Duodenal mucosa (tissue), 2 donors: Measurements from ENCODE around the gene UGCG.

Source experiments
- H3K27ac ChIP-seq: one replicate; pipeline ENCODE4 v1.7.0; 2013; ENCODE audit warnings: low read depth, low read length
- H3K27me3 ChIP-seq, 2 donors: one replicate each; pipeline ENCODE4 v1.7.0; 2013; ENCODE audit warnings: low read length in 2 of 2, control low read depth in 1 of 2; ENCODE audit not compliant: insufficient read depth in 2 of 2, control insufficient read depth in 1 of 2
- H3K36me3 ChIP-seq, 2 donors: one replicate each; pipeline ENCODE4 v1.7.0; 2013; ENCODE audit warnings: low read length in 2 of 2, control low read depth in 1 of 2; ENCODE audit not compliant: insufficient read depth in 2 of 2, control insufficient read depth in 1 of 2
- H3K4me1 ChIP-seq, 2 donors: one replicate each; pipeline ENCODE4 v1.7.0; 2013; ENCODE audit warnings: low read length in 2 of 2, control low read depth in 1 of 2; ENCODE audit not compliant: insufficient read depth in 2 of 2, control insufficient read depth in 1 of 2
- H3K4me3 ChIP-seq, 2 donors: one replicate each; pipeline ENCODE4 v1.7.0; 2013; ENCODE audit warnings: low read length in 2 of 2, low read depth in 1 of 2
- H3K9ac ChIP-seq, 2 donors: one replicate each; pipeline ENCODE4 v1.7.0; 2013; ENCODE audit warnings: low read length in 2 of 2, low read depth in 1 of 2
- H3K9me3 ChIP-seq, 2 donors: one replicate each; pipeline ENCODE4 v1.7.0; 2013; ENCODE audit warnings: low read length in 2 of 2, control low read depth in 1 of 2; ENCODE audit not compliant: control insufficient read depth in 1 of 2

Gene UGCG

GRCh38 chr9:111916234-111916645 lies 19.6 kb downstream of the UGCG start:
- H3K27me3 ChIP-seq: no peaks in the 10 kb centered on the region
- no peak overlapping the region for H3K9ac ChIP-seq
- no peaks in the 10 kb centered on the region for H3K9me3 ChIP-seq
- peaks cover 16 to 22% of the 10 kb centered on the region in 2 donors for H3K4me1 ChIP-seq
- H3K36me3 ChIP-seq: peaks cover 3 to 10% of the 10 kb centered on the region in 2 donors
- H3K4me3 ChIP-seq: no peak overlapping the region
- H3K27ac ChIP-seq: no peak overlapping the region

GRCh38 chr9:111917201-111917600 lies 20.6 kb downstream of the UGCG start:
- H3K9ac ChIP-seq: no peak overlapping the region
- no peak overlapping the region for H3K27ac ChIP-seq
- H3K36me3 ChIP-seq: peaks cover 3 to 10% of the 10 kb centered on the region in 2 donors
- H3K9me3 ChIP-seq: no peaks in the 10 kb centered on the region
- no peaks in the 10 kb centered on the region for H3K27me3 ChIP-seq
- no peak overlapping the region for H3K4me3 ChIP-seq
- peaks cover 16 to 22% of the 10 kb centered on the region in 2 donors for H3K4me1 ChIP-seq

DNA sequence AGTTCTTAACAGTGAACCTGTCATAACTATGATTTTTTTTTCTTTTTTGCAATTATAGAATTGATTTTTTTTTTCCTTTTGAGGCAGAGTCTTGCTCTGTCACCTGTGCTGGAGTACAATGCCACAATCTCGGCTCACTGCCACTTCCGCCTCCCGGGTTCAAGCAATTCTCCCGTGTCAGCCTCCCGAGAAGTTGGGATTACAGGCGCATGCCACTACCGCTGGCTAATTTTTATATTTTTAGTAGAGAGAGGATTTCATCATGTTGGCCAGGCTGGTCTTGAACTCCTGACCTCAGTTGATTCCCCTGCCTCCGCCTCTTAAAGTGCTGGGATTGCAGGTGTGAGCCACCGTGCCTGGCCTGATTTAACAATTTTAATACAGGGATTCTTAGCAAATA lies 21.4 kb downstream of the UGCG start:
- H3K9me3 ChIP-seq: no peaks in the 10 kb centered on the region
- no peak overlapping the region for H3K9ac ChIP-seq
- no peak overlapping the region for H3K4me3 ChIP-seq
- H3K27me3 ChIP-seq: no peaks in the 10 kb centered on the region
- H3K4me1 ChIP-seq: peaks cover 16 to 21% of the 10 kb centered on the region in 2 donors
- H3K27ac ChIP-seq: no peak overlapping the region
- peaks cover 3 to 10% of the 10 kb centered on the region in 2 donors for H3K36me3 ChIP-seq

- Histone ChIP-seq H3K27me3 (no peaks in the 10 kb centered on the region), H3K36me3 (peaks cover 3 to 10% of the 10 kb centered on the region in 2 donors), H3K4me3 (no peak overlapping the region), H3K4me1 (peaks cover 6 to 8% of the 10 kb centered on the region in 2 donors), H3K27ac (no peak overlapping the region), H3K9me3 (no peaks in the 10 kb centered on the region), H3K9ac (no peak overlapping the region)
Observed at GRCh38 chr9:111919875-111920274, 23.3 kb downstream of the UGCG start.

- no peaks in the 10 kb centered on the region for H3K9me3 ChIP-seq
- H3K27me3 ChIP-seq: no peaks in the 10 kb centered on the region
- H3K36me3 ChIP-seq: peaks cover 3 to 10% of the 10 kb centered on the region in 2 donors
- H3K4me1 ChIP-seq: peaks cover 4% of the 10 kb centered on the region in 2 donors
- H3K4me3 ChIP-seq: no peak overlapping the region
- H3K9ac ChIP-seq: no peak overlapping the region
- H3K27ac ChIP-seq: no peak overlapping the region
Observed at GRCh38 chr9:111920531-111920930, 23.9 kb downstream of the UGCG start.

- Histone ChIP-seq H3K9ac (no peak overlapping the region), H3K36me3 (peaks cover 3 to 5% of the 10 kb centered on the region in 2 donors), H3K4me1 (peaks cover 7 to 10% of the 10 kb centered on the region in 2 donors), H3K27me3 (no peaks in the 10 kb centered on the region), H3K9me3 (no peaks in the 10 kb centered on the region), H3K27ac (no peak overlapping the region), H3K4me3 (no peak overlapping the region)
Observed at GRCh38 chr9:111922324-111923013, 25.9 kb downstream of the UGCG start.

DNA sequence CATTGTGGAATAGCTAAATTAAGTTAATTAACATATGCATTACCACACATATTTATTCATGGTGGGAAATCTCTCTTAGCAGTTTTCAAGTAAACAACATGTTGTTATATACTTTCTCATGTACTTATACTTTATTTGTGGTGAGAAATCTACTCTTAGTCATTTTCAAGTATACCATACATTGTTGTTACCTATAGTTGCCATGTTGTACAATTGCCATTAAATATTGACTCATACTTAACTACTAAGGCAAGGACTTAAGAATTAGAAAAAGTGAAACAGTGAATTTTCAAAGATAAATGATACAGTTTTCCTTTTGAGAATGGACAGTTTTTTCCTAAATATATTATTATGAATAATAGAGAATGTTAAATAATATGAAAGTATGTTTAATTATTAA lies 27.7 kb downstream of the UGCG start:
- H3K9ac ChIP-seq: no peak overlapping the region
- H3K27me3 ChIP-seq: no peaks in the 10 kb centered on the region
- H3K36me3 ChIP-seq: no peaks in the 10 kb centered on the region
- H3K9me3 ChIP-seq: no peaks in the 10 kb centered on the region
- H3K27ac ChIP-seq: no peak overlapping the region
- peaks cover 7 to 23% of the 10 kb centered on the region in 2 donors for H3K4me1 ChIP-seq
- no peak overlapping the region for H3K4me3 ChIP-seq

DNA sequence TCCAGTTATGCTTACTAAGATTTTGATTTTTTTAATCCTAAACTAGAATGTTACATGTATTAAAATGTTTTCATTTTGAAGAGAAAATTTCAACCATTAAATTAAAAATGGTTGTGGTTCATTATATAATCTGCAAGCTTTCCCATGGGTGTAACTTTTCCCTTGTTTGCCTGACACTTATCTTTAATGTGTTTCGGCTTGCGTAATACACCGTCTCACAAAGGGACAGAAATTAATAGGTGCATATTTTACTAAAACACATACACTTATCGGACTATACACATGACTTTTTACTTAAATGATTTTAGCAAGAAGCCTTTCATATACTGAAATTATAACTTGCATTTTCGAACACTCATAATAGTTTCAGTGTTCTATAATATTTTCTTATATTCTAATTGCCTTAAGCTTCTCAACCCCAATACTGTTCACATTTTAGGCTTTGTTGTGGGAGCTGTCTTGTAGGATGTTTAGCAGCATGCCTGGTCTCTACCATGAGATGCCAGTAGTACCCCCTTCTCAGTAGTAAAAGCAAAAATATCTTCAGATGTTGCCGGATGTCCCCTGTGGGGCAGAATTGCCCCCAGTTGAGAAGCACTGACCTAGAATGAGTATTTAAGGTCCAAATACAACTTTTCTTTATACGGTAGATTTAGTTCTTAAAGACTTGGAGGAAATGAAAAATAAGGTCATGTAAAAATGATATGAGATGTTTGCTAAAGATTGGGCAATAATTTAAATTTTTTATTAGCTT lies 28.6 kb downstream of the UGCG start:
- Histone ChIP-seq H3K27ac (no peak overlapping the region), H3K4me3 (no peak overlapping the region), H3K9ac (no peak overlapping the region)

DNA sequence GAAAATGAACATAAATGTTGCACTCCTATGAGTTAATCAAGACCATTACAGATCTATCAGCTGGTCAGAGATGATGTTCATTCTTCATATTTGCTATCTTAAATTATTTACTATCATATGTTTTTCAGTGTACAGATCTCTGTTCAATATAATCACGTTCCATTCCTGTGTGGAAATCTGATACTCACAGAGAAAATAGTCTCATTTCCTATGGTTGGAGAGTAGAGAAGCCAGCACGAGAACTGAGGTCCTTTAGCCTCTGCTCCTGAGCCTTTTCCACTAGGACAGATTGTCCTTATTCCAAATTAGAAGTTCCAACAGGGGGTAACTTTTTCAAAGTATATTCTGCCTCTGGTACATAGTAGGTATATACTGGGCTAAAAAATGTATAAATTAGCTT lies 29.2 kb downstream of the UGCG start:
- Histone ChIP-seq H3K27ac (no peak overlapping the region), H3K9ac (no peak overlapping the region), H3K36me3 (peaks cover under 1% of the 10 kb centered on the region in 2 donors)

More for the DNA sequence above, 28.6 kb downstream of the UGCG start:
- no peaks in the 10 kb centered on the region for H3K27me3 ChIP-seq
- no peaks in the 10 kb centered on the region for H3K9me3 ChIP-seq
- peaks cover 7 to 26% of the 10 kb centered on the region in 2 donors for H3K4me1 ChIP-seq
- no peaks in the 10 kb centered on the region for H3K36me3 ChIP-seq

DNA sequence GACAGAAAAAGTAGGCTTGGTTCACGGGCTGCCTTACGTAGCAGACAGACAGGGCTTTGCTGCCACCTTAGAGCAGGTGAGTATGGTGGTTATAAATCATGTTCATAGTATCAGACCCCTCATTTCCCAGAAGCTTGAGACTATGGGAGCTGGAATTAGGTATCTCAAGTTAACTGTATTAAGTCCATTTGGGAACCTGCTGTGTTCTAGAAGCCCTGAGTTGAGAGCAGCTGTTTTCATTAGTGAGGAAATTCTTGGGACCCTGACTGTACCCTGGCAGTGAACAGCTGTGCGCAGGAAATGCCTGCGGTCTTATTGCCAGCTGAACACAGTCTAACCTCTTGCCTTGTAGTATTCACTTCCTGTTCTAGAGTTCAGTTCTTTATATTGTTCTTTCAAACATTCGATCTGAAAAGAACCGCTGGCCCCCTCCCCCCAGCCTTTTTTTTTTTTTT lies 29.8 kb downstream of the UGCG start:
- Histone ChIP-seq H3K9ac (no peak overlapping the region), H3K27ac (no peak overlapping the region), H3K4me1 (peaks cover 7 to 26% of the 10 kb centered on the region in 2 donors), H3K9me3 (no peaks in the 10 kb centered on the region), H3K4me3 (no peak overlapping the region), H3K27me3 (no peaks in the 10 kb centered on the region), H3K36me3 (peaks cover 6 to 7% of the 10 kb centered on the region in 2 donors)

More for the DNA sequence above, 29.2 kb downstream of the UGCG start:
- H3K4me3 ChIP-seq: no peak overlapping the region
- peaks cover 7 to 26% of the 10 kb centered on the region in 2 donors for H3K4me1 ChIP-seq
- no peaks in the 10 kb centered on the region for H3K9me3 ChIP-seq
- no peaks in the 10 kb centered on the region for H3K27me3 ChIP-seq
